RWPE2 (cell line): ENCODE measurements around the gene STK26.
"Not testable (repeated sequence)": the region's sequence is repeated elsewhere in the genome, so short reads cannot be mapped to it uniquely, and the experiment has no call there.

Experiments used
- ATAC-seq: fragments of 200-7000 bp; cut with Tn5 transposase; 3 replicates; pipeline ENCODE4 v1.9.1; 2021; ENCODE audit warnings: low read depth
- DNase-seq: peaks from one replicate; pipeline ENCODE4 v3.0.0-alpha.2; 2020; ENCODE audit warnings: low spot score
- H3K27ac ChIP-seq: fragments of 450-650 bp; 2 replicates; pipeline ENCODE4 v1.5.1; 2017; ENCODE audit warnings: mild to moderate bottlenecking; ENCODE audit not compliant: poor library complexity, severe bottlenecking
- H3K27me3 ChIP-seq: fragments of 250-450 bp; sonication (Bioruptor Pico); 2 replicates; pipeline ENCODE4 v1.5.1; 2021; ENCODE audit warnings: mild to moderate bottlenecking, moderate library complexity; ENCODE audit not compliant: insufficient read depth, poor library complexity, severe bottlenecking
- H3K36me3 ChIP-seq: fragments of 250-450 bp; sonication (Bioruptor Pico); 2 replicates; pipeline ENCODE4 v1.5.1; 2020; ENCODE audit warnings: low read depth, mild to moderate bottlenecking, moderate library complexity
- H3K4me1 ChIP-seq: fragments of 250-450 bp; sonication (Bioruptor Pico); 2 replicates; pipeline ENCODE4 v1.5.1; 2021; ENCODE audit warnings: mild to moderate bottlenecking, moderate library complexity; ENCODE audit not compliant: insufficient read depth, poor library complexity, severe bottlenecking
- H3K4me3 ChIP-seq: fragments of 250-450 bp; sonication (Bioruptor Pico); 2 replicates; pipeline ENCODE4 v1.5.1; 2021; ENCODE audit warnings: mild to moderate bottlenecking, moderate library complexity; ENCODE audit not compliant: severe bottlenecking
- H3K9me3 ChIP-seq: fragments of 250-450 bp; sonication (Bioruptor Pico); 2 replicates; pipeline ENCODE4 v1.5.1; 2021; ENCODE audit warnings: mild to moderate bottlenecking, moderate library complexity; ENCODE audit not compliant: severe bottlenecking
- TF ChIP-seq, protein P1 (sequence below): fragments of 450-650 bp; IDR thresholded peaks from one replicate; pipeline ENCODE4 v1.5.1; 2017; ENCODE audit warnings: mild to moderate bottlenecking, moderate library complexity; ENCODE audit not compliant: poor library complexity, severe bottlenecking

The STK26 gene

DNA sequence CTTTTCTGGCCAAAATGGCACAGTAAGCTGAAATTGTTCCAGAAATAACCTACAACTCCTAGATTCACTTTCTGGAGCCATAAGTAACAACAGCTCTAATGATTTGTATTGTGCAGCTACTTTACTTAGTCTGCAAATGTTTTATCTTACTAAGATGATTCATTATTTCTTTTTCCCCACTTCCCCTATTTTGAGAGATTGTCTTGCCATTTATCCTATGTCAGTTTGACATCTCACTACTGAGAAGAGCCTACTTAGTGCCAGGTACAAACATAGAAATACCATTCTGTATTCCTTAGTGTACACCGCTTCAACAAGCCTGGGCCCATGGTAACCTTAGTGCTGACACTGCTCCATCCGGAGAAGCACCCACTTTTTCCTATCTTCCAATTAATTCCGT is 13.8 kb upstream of the STK26 start:
- TF ChIP-seq, protein P1, sequence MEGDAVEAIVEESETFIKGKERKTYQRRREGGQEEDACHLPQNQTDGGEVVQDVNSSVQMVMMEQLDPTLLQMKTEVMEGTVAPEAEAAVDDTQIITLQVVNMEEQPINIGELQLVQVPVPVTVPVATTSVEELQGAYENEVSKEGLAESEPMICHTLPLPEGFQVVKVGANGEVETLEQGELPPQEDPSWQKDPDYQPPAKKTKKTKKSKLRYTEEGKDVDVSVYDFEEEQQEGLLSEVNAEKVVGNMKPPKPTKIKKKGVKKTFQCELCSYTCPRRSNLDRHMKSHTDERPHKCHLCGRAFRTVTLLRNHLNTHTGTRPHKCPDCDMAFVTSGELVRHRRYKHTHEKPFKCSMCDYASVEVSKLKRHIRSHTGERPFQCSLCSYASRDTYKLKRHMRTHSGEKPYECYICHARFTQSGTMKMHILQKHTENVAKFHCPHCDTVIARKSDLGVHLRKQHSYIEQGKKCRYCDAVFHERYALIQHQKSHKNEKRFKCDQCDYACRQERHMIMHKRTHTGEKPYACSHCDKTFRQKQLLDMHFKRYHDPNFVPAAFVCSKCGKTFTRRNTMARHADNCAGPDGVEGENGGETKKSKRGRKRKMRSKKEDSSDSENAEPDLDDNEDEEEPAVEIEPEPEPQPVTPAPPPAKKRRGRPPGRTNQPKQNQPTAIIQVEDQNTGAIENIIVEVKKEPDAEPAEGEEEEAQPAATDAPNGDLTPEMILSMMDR, result no peak
- ATAC-seq (no peak), DNase-seq (no peak)
- Histone ChIP-seq H3K27ac (no peak overlapping the region), H3K4me3 (no peak overlapping the region), H3K36me3 (no peaks in the 10 kb centered on the region), H3K9me3 (no peaks in the 10 kb centered on the region), H3K27me3 (no peaks in the 10 kb centered on the region), H3K4me1 (peaks cover 11% of the 10 kb centered on the region)

DNA sequence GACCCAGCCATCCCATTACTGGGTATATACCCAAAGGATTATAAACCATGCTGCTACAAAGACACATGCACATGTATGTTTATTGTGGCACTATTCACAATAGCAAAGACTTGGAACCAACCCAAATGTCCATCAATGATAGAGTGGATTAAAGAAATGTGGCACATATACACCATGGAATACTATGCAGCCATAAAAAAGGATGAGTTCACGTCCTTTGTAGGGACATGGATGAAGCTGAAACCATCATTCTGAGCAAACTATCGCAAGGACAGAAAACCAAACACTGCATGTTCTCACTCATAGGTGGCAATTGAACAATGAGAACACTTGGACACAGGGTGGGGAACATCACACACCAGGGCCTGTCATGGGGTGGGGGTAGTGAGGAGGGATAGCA is 12.9 kb upstream of the STK26 start:
- not testable (repeated sequence) for H3K4me1 ChIP-seq, H3K9me3 ChIP-seq, H3K4me3 ChIP-seq, ATAC-seq, H3K27me3 ChIP-seq, DNase-seq, H3K36me3 ChIP-seq, H3K27ac ChIP-seq

DNA sequence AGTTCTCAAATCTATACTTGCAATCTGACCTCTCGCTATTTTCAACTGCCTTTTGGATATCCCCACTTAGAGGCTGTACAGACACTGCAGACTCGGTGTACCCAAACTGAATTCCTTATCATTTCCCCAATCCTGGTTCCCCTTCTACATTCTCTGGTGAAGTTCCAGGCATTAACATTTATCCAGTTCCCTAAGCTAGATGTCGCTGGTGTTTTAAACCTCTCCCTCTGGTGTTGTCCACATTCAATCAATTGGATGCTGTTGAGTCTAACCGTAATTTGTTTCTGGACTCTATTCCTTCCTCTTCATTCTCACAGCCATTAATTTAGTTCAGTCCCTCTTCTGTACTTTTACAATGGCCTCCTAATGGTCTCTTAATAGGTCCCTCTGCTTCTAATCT is 7.2 kb upstream of the STK26 start:
- no peaks in the 10 kb centered on the region for H3K9me3 ChIP-seq
- TF ChIP-seq, protein P1, result no peak
- H3K4me1 ChIP-seq, result no peaks in the 10 kb centered on the region
- no peaks in the 10 kb centered on the region for H3K36me3 ChIP-seq
- H3K4me3 ChIP-seq, result no peak overlapping the region
- DNase-seq (no peak), ATAC-seq (no peak)
- no peak overlapping the region for H3K27ac ChIP-seq
- no peaks in the 10 kb centered on the region for H3K27me3 ChIP-seq

DNA sequence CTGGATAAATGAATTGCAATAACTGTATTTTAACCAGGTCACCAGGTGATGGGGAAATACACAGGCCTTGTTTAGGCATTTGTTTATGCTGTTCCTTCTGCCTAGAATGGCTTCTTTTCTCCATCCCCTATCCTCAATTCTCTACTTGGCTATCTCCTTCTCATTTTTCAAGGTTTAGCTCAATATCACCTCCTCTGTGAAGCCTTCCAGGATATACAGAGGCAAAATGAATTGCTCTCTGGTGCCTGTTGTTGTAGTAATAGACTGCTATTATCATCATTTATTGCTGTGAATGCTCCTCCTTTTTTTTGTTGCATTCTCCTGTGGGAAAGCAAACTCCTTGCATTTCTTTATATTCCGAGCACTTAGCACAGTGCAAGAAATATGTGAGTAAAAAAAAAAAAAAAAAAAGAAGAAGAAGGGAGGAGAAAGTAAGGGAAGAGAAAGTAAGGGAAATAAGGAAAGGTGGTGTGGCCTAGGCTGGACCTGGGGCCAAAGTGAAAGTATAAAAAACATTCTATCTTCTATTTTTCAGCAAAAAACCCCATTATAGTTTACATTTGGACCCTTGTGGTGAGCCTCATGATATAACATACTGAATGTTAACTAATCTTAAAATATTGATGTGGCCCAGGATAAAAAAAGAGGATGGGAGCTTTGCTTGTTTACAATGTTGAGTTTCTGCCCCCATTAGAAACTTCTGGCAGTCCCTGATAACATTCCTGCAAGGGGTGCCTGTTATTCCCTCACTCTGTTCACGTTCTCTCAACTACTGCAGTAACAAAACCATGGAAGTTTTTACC is 6.3 kb upstream of the STK26 start:
- TF ChIP-seq, protein P1, result no peak
- H3K27me3 ChIP-seq, result no peaks in the 10 kb centered on the region
- no peaks in the 10 kb centered on the region for H3K36me3 ChIP-seq
- ATAC-seq, result no peak
- H3K4me3 ChIP-seq, result no peak overlapping the region
- no peaks in the 10 kb centered on the region for H3K9me3 ChIP-seq
- no peak for DNase-seq
- H3K27ac ChIP-seq, result no peak overlapping the region
- no peaks in the 10 kb centered on the region for H3K4me1 ChIP-seq

DNA sequence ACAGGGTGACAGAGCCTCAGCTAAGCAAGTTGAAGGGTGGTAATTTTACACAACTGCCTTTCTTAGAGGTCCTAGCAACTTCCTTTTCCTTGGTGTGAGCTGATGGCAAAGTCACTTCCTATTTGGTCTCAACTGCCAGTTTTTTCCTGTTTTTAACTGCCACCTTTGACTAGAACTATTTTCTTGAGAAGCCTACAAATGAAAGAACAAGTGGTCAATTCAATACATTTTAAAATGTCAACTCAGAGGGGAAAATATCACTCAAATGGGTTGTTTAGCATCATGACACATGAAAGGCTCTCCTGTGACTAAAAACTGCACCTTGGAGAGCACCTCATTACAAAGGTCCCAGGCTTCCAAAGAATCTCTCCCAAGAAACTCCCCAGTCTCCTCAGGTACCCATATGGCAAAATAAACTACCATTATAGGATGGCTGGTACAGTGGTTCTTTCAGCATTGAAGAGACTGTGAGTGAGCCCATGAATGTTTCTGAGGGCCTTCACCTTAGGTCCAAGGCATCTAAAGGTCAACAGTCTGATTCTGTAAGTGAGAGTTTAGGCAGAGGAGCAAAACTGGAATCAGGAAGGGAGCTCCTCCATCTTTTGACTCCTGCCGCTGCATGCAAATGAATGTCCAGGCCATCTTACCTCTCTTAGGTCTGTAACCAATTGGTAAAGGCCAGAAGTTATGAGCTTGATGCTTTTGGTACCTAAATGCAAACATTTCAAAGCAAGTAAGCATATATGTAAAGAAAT is 5.5 kb upstream of the STK26 start:
- H3K9me3 ChIP-seq, result no peaks in the 10 kb centered on the region
- no peak overlapping the region for H3K4me3 ChIP-seq
- no peaks in the 10 kb centered on the region for H3K4me1 ChIP-seq
- H3K27me3 ChIP-seq, result no peaks in the 10 kb centered on the region
- TF ChIP-seq, protein P1, result no peak
- no peak for DNase-seq
- no peak for ATAC-seq
- no peak overlapping the region for H3K27ac ChIP-seq
- H3K36me3 ChIP-seq, result no peaks in the 10 kb centered on the region
